PC-9 (cell line): ENCODE data around the gene WNT9B. TPM values are rescaled to one million over a fixed set of nuclear protein-coding genes. Genes with fewer than 3 reads are reported as not detected.

Source experiments
- BruUV-seq: library from RNA; stranded (reverse); fragments of 400-500 nt; replicated peaks from 2 replicates; lab custom pipeline; 2021; lab: Mats Ljungman, UMichigan
- CTCF ChIA-PET: fragments of 300-600 bp; sonication (Branson Sonifier 250); formaldehyde crosslinking; loops from one replicate; lab custom pipeline; 2022; ENCODE audit warnings: antibody characterized with exemption; lab: Charles Lee
- POLR2A ChIA-PET: fragments of 300-600 bp; sonication (Branson Sonifier 250); formaldehyde crosslinking; loops from one replicate; lab custom pipeline; 2022; ENCODE audit warnings: antibody characterized with exemption; ENCODE audit not compliant: unreplicated experiment; lab: Charles Lee
- DNase-seq, 2 experiments: peaks; one replicate each; pipeline versions ENCODE4 v3.0.0 to v3.0.0-alpha.2; 2015 to 2022; ENCODE audit warnings: mixed read lengths in 1 of 2
- H2AFZ ChIP-seq: fragments of 200-600 bp; sonication (generic); 2 replicates; pipeline ENCODE4 v1.8.1; 2017; ENCODE audit warnings: antibody characterized with exemption
- H3F3A ChIP-seq: fragments of 200-600 bp; sonication (generic); 2 replicates; pipeline ENCODE4 v1.8.1; 2017; ENCODE audit warnings: antibody characterized with exemption, mild to moderate bottlenecking, low read depth; ENCODE audit not compliant: insufficient read depth
- H3K27ac ChIP-seq: fragments of 200-600 bp; sonication (generic); 2 replicates; pipeline ENCODE4 v1.6.1; 2016; ENCODE audit warnings: mixed run types
- H3K27me3 ChIP-seq: fragments of 200-600 bp; sonication (generic); 2 replicates; pipeline ENCODE4 v1.6.1; 2016; ENCODE audit warnings: low read depth, mixed run types; ENCODE audit not compliant: insufficient read depth
- H3K36me3 ChIP-seq: fragments of 200-600 bp; sonication (generic); 2 replicates; pipeline ENCODE4 v1.6.1; 2016; ENCODE audit warnings: low read depth, mixed run types
- H3K4me1 ChIP-seq: fragments of 200-600 bp; sonication (generic); replicated peaks from 2 replicates; pipeline ENCODE4 v1.6.1; 2016; ENCODE audit warnings: mixed run types; ENCODE audit not compliant: insufficient read depth
- H3K4me2 ChIP-seq: fragments of 200-600 bp; sonication (generic); 2 replicates; pipeline ENCODE4 v1.6.1; 2017; ENCODE audit warnings: mixed run types
- H3K4me3 ChIP-seq: fragments of 200-600 bp; sonication (generic); 2 replicates; pipeline ENCODE4 v1.6.1; 2016; ENCODE audit warnings: mixed run types
- H3K79me2 ChIP-seq: fragments of 200-600 bp; sonication (generic); 2 replicates; pipeline ENCODE4 v1.6.1; 2017; ENCODE audit warnings: low read depth, mixed run types
- H3K9me2 ChIP-seq: fragments of 200-600 bp; sonication (generic); 2 replicates; pipeline ENCODE4 v1.8.1; 2017; ENCODE audit warnings: mild to moderate bottlenecking; ENCODE audit not compliant: insufficient read depth
- H3K9me3 ChIP-seq: fragments of 200-600 bp; sonication (generic); 2 replicates; pipeline ENCODE4 v1.8.1; 2016; ENCODE audit warnings: low read depth; ENCODE audit not compliant: insufficient read depth
- H4K20me1 ChIP-seq: fragments of 200-600 bp; sonication (generic); 2 replicates; pipeline ENCODE4 v1.8.1; 2017; ENCODE audit not compliant: insufficient read depth
- EZH2 ChIP-seq: fragments of 200-600 bp; sonication (generic); IDR thresholded peaks from 2 replicates; pipeline ENCODE4 v1.8.0; 2017; ENCODE audit warnings: antibody characterized with exemption, low read depth
- intact Hi-C: fragments of 100-400 bp; cut with micrococcal nuclease; formaldehyde crosslinking; loops from one replicate; pipeline ENCODE4 v1.10.0; 2022; ENCODE audit not compliant: unreplicated experiment
- total RNA-seq: library from RNA; stranded (reverse); gene quantifications from 2 replicates; pipeline ENCODE4 v1.2.3, GENCODE V29; 2021
- TF ChIP-seq, protein P1 (sequence below): fragments of 200-600 bp; sonication (generic); conservative IDR thresholded peaks from 2 replicates; pipeline ENCODE4 v1.6.1; 2017; ENCODE audit warnings: mixed run types, antibody characterized with exemption, mild to moderate bottlenecking, moderate library complexity

Gene WNT9B
- total RNA-seq, 1 experiment from 2014 or later = not detected

DNA sequence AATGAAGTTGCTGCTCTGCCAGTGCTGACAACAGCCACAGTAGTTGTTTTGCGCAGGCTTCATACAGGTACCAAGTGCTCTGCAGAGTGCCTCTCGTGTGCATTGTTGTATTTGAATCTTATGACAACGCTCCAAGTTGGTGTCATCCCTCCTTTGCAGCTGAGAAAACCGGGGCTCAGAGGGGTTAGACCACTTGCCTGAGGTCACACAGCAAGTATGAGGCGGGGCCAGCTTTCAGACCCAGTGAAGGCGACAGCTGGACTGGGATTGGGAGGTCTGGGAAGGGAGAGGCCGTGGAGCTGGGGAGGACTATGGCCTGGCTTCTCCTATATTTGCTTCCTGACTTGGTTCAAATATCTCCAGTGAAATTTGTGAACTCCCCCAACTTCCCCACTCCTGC is 33.2 kb downstream of the WNT9B start:
- no peaks in the 10 kb centered on the region for H3K4me1 ChIP-seq
- H3K4me2 ChIP-seq = no peak overlapping the region
- H3K9me2 ChIP-seq = no peaks in the 10 kb centered on the region
- no TSS peak for BruUV-seq
- intact Hi-C loops = no loop called here
- TF ChIP-seq, protein P1, sequence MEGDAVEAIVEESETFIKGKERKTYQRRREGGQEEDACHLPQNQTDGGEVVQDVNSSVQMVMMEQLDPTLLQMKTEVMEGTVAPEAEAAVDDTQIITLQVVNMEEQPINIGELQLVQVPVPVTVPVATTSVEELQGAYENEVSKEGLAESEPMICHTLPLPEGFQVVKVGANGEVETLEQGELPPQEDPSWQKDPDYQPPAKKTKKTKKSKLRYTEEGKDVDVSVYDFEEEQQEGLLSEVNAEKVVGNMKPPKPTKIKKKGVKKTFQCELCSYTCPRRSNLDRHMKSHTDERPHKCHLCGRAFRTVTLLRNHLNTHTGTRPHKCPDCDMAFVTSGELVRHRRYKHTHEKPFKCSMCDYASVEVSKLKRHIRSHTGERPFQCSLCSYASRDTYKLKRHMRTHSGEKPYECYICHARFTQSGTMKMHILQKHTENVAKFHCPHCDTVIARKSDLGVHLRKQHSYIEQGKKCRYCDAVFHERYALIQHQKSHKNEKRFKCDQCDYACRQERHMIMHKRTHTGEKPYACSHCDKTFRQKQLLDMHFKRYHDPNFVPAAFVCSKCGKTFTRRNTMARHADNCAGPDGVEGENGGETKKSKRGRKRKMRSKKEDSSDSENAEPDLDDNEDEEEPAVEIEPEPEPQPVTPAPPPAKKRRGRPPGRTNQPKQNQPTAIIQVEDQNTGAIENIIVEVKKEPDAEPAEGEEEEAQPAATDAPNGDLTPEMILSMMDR = no peak
- TF ChIP-seq EZH2 = no peak
- H3K36me3 ChIP-seq = no peaks in the 10 kb centered on the region
- no peak overlapping the region for H3K4me3 ChIP-seq
- no peak overlapping the region for H3K27ac ChIP-seq
- peaks cover 57% of the 10 kb centered on the region for H3K27me3 ChIP-seq
- no peaks in the 10 kb centered on the region for H3F3A ChIP-seq
- no peaks in the 10 kb centered on the region for H3K9me3 ChIP-seq
- H3K79me2 ChIP-seq = no peaks in the 10 kb centered on the region
- no peak for DNase-seq
- ChIA-PET CTCF (no interaction called here), POLR2A (no interaction called here)
- H4K20me1 ChIP-seq = no peaks in the 10 kb centered on the region
- H2AFZ ChIP-seq = no peak overlapping the region

DNA sequence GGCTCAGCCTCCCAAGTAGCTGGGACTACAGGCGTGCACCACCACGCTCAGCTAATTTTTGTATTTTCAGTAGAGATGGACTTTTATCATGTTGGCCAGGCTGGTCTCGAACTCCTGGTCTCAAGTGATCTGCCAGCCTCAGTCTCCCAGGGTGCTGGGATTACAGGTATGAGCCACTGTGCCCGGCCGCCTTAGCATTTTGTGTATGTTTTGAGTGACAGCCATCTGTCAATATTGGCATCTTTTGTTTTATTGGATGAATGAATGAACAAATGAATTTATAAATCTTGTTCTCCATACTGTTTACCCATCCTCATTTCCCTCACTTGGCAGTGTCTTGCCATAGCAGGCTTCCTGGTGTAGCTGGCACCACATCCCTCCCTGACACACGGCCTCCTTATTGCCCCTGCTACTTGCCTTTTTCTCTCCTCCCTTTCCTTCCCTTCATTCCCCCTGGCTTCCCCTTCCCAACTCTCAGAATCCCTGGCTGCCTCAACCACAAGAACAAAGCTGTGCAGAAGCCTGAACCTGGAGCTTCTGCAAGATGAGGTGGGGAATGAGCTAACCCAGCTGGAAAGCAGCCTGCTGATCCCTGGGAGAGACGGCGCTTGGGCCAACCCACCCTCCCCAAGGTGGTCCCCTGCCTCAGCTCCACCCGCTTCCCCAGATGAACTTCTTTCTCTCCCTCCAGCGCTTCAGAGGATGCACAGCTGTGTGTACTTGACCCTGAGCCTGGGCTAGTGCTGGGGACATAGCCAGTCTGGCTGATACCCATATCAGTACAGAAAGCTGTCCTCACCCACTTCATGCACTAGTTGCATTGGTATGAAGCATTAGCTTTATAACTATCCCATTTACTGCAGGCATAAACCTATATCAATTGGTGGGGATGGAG is 34.3 kb downstream of the WNT9B start:
- DNase-seq = no peak
- BruUV-seq = no TSS peak
- intact Hi-C loops = no loop called here
- Histone ChIP-seq H3K4me3 (no peak overlapping the region), H4K20me1 (no peaks in the 10 kb centered on the region), H3K4me1 (no peaks in the 10 kb centered on the region), H3K4me2 (no peak overlapping the region), H3K36me3 (no peaks in the 10 kb centered on the region), H3K27ac (no peak overlapping the region), H3K27me3 (peaks cover 68% of the 10 kb centered on the region), H3K79me2 (no peaks in the 10 kb centered on the region), H3K9me3 (no peaks in the 10 kb centered on the region), H3F3A (no peaks in the 10 kb centered on the region), H2AFZ (no peak overlapping the region), H3K9me2 (no peaks in the 10 kb centered on the region)
- TF ChIP-seq, protein P1 = no peak
- TF ChIP-seq EZH2 = no peak
- ChIA-PET CTCF (no interaction called here), POLR2A (interaction anchor here (0.8 kb wide), 1 partner anchor 109 kb away, joined by 5 read pairs; no protein-coding TSS in a partner anchor)

DNA sequence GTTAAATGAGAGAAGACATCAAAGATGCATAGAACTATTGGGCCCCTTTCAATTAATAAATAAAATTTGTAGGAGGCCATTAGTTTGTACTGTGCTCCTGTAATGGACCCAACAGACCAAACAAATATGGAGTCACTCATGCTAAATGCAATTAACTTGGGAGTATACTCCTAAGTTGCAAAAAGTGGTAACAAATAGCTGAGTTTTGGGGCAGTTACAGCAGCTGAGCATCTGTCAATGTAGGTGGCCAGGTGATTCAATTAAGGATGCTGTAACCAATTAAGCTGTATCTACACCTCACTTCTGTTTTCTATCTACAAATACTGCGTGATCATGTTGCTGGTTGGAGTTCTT is 34.9 kb downstream of the WNT9B start:
- Histone ChIP-seq H3K4me3 (no peak overlapping the region), H2AFZ (no peak overlapping the region), H3K4me1 (no peaks in the 10 kb centered on the region), H3K36me3 (no peaks in the 10 kb centered on the region), H3K9me2 (no peaks in the 10 kb centered on the region), H3K27me3 (peaks cover 74% of the 10 kb centered on the region), H3F3A (no peaks in the 10 kb centered on the region), H3K27ac (no peak overlapping the region), H3K9me3 (no peaks in the 10 kb centered on the region), H3K4me2 (no peak overlapping the region), H4K20me1 (no peaks in the 10 kb centered on the region), H3K79me2 (no peaks in the 10 kb centered on the region)
- no peak for TF ChIP-seq EZH2
- TF ChIP-seq, protein P1 = no peak
- CTCF ChIA-PET = no interaction called here
- no TSS peak for BruUV-seq
- intact Hi-C loops = no loop called here
- POLR2A ChIA-PET = interaction anchor here (0.8 kb wide), 1 partner anchor 108 kb away, joined by 5 read pairs; no protein-coding TSS in a partner anchor
- DNase-seq = no peak
